ENCODE data around the gene NFIA. TPM values are rescaled to one million over a fixed set of nuclear protein-coding genes. Genes with fewer than 3 reads are reported as not detected.

The NFIA gene
- total RNA-seq, 4 donors from 2014 or later: 27.9 to 79.9 (median 36.7) TPM

- H3K36me3 ChIP-seq: peaks cover 0 to 7% (median 0%) of the 10 kb centered on the region in 3 donors
- intact Hi-C loops (cut with DNase I): no loop called here
These were observed 361.9 kb downstream of the NFIA start for GRCh38 chr1:61444288-61444687.

GRCh38 chr1:61445269-61445825 is 363.0 kb downstream of the NFIA start:
- Histone ChIP-seq H3K36me3 (no peaks in the 10 kb centered on the region), H3K9me3 (no peaks in the 10 kb centered on the region), H3K27me3 (no peaks in the 10 kb centered on the region), H3K4me1 (peaks cover 32 to 85% (median 48%) of the 10 kb centered on the region in 3 donors), H3K27ac (peak overlapping the region; percentile 10 to 84 (median 60)), H3K4me3 (no peak overlapping the region)
- intact Hi-C loops (cut with DNase I): no loop called here
- DNase-seq: no peak
- TF ChIP-seq POLR2A (IDR thresholded peaks at IDR 0.05) (no peak), CTCF (IDR thresholded peaks at IDR 0.05) (no peak)
- whole genome bisulfite sequencing, 2 donors: 55 to 58% methylated on average over 8 of the region's 8 CpGs

More at GRCh38 chr1:61444288-61444687, 361.9 kb downstream of the NFIA start:
- Histone ChIP-seq H3K9me3 (no peaks in the 10 kb centered on the region), H3K27ac (peak overlapping the region in 2 of 4 donors; percentile 11 to 81), H3K4me3 (no peak overlapping the region), H3K4me1 (peaks cover 21 to 74% (median 37%) of the 10 kb centered on the region in 3 donors), H3K27me3 (no peaks in the 10 kb centered on the region)
- WGBS, 2 donors: 59 to 78% methylated on average over 5 of the region's 5 CpGs
- DNase-seq: no peak
- TF ChIP-seq CTCF (IDR thresholded peaks at IDR 0.05): no peak
- no peak for TF ChIP-seq POLR2A (IDR thresholded peaks at IDR 0.05)

GRCh38 chr1:61446531-61446991 is 364.2 kb downstream of the NFIA start:
- Histone ChIP-seq H3K27ac (peak overlapping the region; percentile 10 to 84 (median 48)), H3K36me3 (no peaks in the 10 kb centered on the region), H3K27me3 (no peaks in the 10 kb centered on the region), H3K9me3 (no peaks in the 10 kb centered on the region), H3K4me1 (peaks cover 38 to 97% (median 54%) of the 10 kb centered on the region in 3 donors), H3K4me3 (no peak overlapping the region)
- 49 to 58% methylated on average over 7 of the region's 7 CpGs for WGBS, 2 donors
- TF ChIP-seq CTCF (IDR thresholded peaks at IDR 0.05) (no peak), POLR2A (IDR thresholded peaks at IDR 0.05) (no peak)
- no peak for DNase-seq
- intact Hi-C loops (cut with DNase I): no loop called here

- H3K4me1 ChIP-seq: peaks cover 44 to 100% (median 57%) of the 10 kb centered on the region in 3 donors
- H3K36me3 ChIP-seq: no peaks in the 10 kb centered on the region
- no peak for DNase-seq
- intact Hi-C loops (cut with DNase I): no loop called here
- 82 to 88% methylated on average over 19 of the region's 19 CpGs for WGBS, 2 donors
- H3K27me3 ChIP-seq: no peaks in the 10 kb centered on the region
- TF ChIP-seq CTCF (IDR thresholded peaks at IDR 0.05) (no peak), POLR2A (IDR thresholded peaks at IDR 0.05) (no peak)
- no peaks in the 10 kb centered on the region for H3K9me3 ChIP-seq
- peak overlapping the region; percentile 29 to 84 (median 68) for H3K27ac ChIP-seq
- H3K4me3 ChIP-seq: no peak overlapping the region
These were observed 365.0 kb downstream of the NFIA start for GRCh38 chr1:61447106-61447967.

GRCh38 chr1:61447968-61448430 is 365.6 kb downstream of the NFIA start:
- H3K4me1 ChIP-seq: peaks cover 50 to 100% (median 64%) of the 10 kb centered on the region in 3 donors
- H3K36me3 ChIP-seq: no peaks in the 10 kb centered on the region
- WGBS, 2 donors: 69 to 82% methylated on average over 7 of the region's 7 CpGs
- intact Hi-C loops (cut with DNase I): no loop called here
- peak overlapping the region; percentile 29 to 84 (median 80) for H3K27ac ChIP-seq
- H3K9me3 ChIP-seq: no peaks in the 10 kb centered on the region
- TF ChIP-seq CTCF (IDR thresholded peaks at IDR 0.05) (no peak), POLR2A (IDR thresholded peaks at IDR 0.05) (no peak)
- DNase-seq: no peak
- H3K4me3 ChIP-seq: no peak overlapping the region
- no peaks in the 10 kb centered on the region for H3K27me3 ChIP-seq

Data from esophagus squamous epithelium (tissue), 5 donors.